A673 (cell line): ENCODE results near the gene FKBP2.

Experiments used
- CTCF ChIP-seq: fragments of 300-800, 200-600 bp; sonication (generic); conservative IDR thresholded peaks from 2 replicates; pipeline ENCODE4 v1.5.1; 2017; ENCODE audit warnings: low read depth, mild to moderate bottlenecking, antibody characterized with exemption, low read length, moderate library complexity, mixed read lengths
- EZH2 ChIP-seq: fragments of 200-600 bp; sonication (generic); IDR thresholded peaks from 2 replicates; pipeline ENCODE4 v1.6.1; 2017; ENCODE audit warnings: borderline replicate concordance, low read depth, mild to moderate bottlenecking, mixed read lengths, antibody characterized with exemption, low read length; ENCODE audit not compliant: poor library complexity, severe bottlenecking

- no peak for TF ChIP-seq CTCF
- no peak for TF ChIP-seq EZH2
Measured at GRCh38 chr11:64281957-64282770, 41.3 kb downstream of the FKBP2 start.
